ENCODE results near the gene BFSP2.
"Not testable (repeated sequence)": the region's sequence is repeated elsewhere in the genome, so short reads cannot be mapped to it uniquely, and the experiment has no call there.

GRCh38 chr3:133482474-133482873, 82.6 kb downstream of the BFSP2 start:
- TF ChIP-seq, protein P1, sequence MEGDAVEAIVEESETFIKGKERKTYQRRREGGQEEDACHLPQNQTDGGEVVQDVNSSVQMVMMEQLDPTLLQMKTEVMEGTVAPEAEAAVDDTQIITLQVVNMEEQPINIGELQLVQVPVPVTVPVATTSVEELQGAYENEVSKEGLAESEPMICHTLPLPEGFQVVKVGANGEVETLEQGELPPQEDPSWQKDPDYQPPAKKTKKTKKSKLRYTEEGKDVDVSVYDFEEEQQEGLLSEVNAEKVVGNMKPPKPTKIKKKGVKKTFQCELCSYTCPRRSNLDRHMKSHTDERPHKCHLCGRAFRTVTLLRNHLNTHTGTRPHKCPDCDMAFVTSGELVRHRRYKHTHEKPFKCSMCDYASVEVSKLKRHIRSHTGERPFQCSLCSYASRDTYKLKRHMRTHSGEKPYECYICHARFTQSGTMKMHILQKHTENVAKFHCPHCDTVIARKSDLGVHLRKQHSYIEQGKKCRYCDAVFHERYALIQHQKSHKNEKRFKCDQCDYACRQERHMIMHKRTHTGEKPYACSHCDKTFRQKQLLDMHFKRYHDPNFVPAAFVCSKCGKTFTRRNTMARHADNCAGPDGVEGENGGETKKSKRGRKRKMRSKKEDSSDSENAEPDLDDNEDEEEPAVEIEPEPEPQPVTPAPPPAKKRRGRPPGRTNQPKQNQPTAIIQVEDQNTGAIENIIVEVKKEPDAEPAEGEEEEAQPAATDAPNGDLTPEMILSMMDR (IDR thresholded peaks at IDR 0.05): not testable (repeated sequence)
- not testable (repeated sequence) for TF ChIP-seq POLR2AphosphoS5 (IDR thresholded peaks at IDR 0.05)
